ENCODE measurements around the gene LCN12.

DNA sequence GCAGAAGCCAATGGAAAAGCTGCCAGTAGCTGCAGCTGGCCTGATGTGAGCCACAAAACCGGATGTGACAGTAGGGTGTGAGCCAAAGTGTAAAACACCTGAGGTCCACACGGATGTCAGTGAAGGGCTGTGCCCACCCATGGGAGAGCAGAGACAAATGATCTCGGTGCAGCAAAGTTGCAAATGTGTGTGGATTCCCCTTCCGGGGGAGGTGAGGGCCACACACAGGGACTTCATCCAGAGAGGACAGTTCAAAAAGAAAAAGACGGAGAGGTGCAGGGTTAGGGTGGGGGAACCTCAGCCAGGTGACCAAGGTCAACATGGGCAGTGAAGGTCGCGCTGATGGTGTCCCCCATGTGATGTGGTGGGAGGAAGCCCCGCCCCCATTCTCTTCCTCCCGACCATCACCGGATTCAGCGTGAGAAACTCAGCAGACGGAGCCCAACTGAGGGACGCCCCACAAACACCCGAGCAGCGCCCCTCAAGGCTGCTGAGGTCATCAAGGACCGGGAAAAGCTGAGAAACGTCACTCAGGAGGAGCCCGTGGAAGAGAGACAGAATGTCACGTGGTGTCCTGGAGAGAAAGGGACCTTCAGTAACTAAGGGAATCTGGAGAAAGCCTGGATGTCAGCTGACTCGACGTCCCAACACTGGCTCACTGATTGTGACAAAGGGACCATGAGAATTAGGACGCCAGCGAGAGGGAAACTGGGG is 13.9 kb downstream of the LCN12 start:
- TF ChIP-seq, protein P1, sequence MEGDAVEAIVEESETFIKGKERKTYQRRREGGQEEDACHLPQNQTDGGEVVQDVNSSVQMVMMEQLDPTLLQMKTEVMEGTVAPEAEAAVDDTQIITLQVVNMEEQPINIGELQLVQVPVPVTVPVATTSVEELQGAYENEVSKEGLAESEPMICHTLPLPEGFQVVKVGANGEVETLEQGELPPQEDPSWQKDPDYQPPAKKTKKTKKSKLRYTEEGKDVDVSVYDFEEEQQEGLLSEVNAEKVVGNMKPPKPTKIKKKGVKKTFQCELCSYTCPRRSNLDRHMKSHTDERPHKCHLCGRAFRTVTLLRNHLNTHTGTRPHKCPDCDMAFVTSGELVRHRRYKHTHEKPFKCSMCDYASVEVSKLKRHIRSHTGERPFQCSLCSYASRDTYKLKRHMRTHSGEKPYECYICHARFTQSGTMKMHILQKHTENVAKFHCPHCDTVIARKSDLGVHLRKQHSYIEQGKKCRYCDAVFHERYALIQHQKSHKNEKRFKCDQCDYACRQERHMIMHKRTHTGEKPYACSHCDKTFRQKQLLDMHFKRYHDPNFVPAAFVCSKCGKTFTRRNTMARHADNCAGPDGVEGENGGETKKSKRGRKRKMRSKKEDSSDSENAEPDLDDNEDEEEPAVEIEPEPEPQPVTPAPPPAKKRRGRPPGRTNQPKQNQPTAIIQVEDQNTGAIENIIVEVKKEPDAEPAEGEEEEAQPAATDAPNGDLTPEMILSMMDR (IDR thresholded peaks at IDR 0.05): no peak
- no peak for TF ChIP-seq POLR2A (IDR thresholded peaks at IDR 0.05)
